Measurements from ENCODE around the gene ZC3H6. TPM values are rescaled to one million over a fixed set of nuclear protein-coding genes. Genes with fewer than 3 reads are reported as not detected.

ZC3H6 gene
- total and polyA plus RNA-seq, 2 of the 13 experiments (the other 11 are each of a cell fraction or from before 2014, with no cell fraction given), result 0.71 to 0.93 TPM

DNA sequence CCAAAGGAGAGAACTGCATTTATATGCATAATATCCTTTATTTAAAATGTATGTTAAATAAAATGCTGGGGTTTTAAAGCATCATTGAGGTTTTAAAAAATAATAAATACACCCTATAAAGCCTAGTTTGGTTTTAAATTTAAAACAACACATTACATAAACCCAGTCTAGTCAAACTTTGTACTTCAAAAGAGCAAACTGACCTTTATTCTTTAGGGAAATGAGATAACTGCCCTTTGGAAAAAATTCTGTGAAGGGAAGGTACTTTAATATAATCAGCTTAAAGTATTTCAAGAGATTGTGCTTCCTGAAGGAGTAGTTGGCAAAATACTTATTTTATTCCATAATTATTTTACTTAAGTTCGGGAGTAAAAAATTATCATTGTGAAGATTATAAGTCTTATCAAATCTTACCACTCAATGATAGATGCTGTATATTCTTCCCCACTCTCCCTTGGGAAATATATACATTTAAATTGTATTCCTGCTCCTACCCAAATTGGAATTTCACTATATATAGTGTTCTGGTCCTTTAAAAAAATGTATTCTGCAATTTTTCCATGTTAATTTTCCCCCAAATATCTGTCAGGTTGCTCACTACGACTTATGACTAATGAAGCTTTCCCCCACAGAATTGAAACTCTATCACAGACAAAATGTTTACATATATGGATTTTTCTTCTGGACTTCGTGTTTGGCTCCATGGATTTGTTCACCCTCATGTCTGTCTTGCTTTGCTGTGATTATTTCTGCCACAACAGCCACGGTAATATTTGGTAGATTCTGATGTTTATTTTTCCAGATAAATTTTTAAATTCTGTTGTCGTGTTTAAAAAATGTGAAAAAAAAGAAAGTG, 42.1 kb downstream of the ZC3H6 start (continued):
- TF ChIP-seq ZBTB7A (CRISPR knock-in tag; IDR thresholded peaks at IDR 0.05) (no peak), YEATS4 (CRISPR knock-in tag; IDR thresholded peaks at IDR 0.05; ENCODE audit: borderline replicate concordance) (peak; percentile 37; the same call in 1 of the 2 replicates), ZKSCAN8 (CRISPR knock-in tag; IDR thresholded peaks at IDR 0.05; ENCODE audit: borderline replicate concordance) (no peak), GATAD1 (CRISPR knock-in tag; IDR thresholded peaks at IDR 0.05) (no peak; the same call in 1 of the 2 replicates), RARG (CRISPR knock-in tag; IDR thresholded peaks at IDR 0.05; ENCODE audit: low read depth) (0 out of 2 replicates have a peak, but pooled peaks have one; percentile 23), ZKSCAN1 (IDR thresholded peaks at IDR 0.05; ENCODE audit: low read length) (no peak), SSRP1 (CRISPR knock-in tag; IDR thresholded peaks at IDR 0.05) (no peak), ZNF839 (CRISPR knock-in tag; IDR thresholded peaks at IDR 0.05; ENCODE audit: borderline replicate concordance) (no peak), CREM (IDR thresholded peaks at IDR 0.05) (peak; percentile 71), CREM (CRISPR knock-in tag; IDR thresholded peaks at IDR 0.05) (no peak), ZNF780A (CRISPR knock-in tag; IDR thresholded peaks at IDR 0.05) (no peak), NAIF1 (CRISPR knock-in tag; IDR thresholded peaks at IDR 0.05; ENCODE audit: borderline replicate concordance) (no peak)
- TF ChIP-seq, protein P1, sequence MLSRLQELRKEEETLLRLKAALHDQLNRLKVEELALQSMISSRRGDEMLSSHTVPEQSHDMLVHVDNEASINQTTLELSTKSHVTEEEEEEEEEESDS (CRISPR knock-in tag; IDR thresholded peaks at IDR 0.05; ENCODE audit: borderline replicate concordance), result no peak
- TF ChIP-seq, protein P2, sequence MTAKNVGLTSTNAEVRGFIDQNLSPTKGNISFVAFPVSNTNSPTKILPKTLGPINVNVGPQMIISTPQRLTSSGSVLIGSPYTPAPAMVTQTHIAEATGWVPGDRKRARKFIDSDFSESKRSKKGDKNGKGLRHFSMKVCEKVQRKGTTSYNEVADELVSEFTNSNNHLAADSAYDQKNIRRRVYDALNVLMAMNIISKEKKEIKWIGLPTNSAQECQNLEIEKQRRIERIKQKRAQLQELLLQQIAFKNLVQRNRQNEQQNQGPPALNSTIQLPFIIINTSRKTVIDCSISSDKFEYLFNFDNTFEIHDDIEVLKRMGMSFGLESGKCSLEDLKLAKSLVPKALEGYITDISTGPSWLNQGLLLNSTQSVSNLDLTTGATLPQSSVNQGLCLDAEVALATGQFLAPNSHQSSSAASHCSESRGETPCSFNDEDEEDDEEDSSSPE (CRISPR knock-in tag; IDR thresholded peaks at IDR 0.05), result no peak
- TF ChIP-seq, protein P3, sequence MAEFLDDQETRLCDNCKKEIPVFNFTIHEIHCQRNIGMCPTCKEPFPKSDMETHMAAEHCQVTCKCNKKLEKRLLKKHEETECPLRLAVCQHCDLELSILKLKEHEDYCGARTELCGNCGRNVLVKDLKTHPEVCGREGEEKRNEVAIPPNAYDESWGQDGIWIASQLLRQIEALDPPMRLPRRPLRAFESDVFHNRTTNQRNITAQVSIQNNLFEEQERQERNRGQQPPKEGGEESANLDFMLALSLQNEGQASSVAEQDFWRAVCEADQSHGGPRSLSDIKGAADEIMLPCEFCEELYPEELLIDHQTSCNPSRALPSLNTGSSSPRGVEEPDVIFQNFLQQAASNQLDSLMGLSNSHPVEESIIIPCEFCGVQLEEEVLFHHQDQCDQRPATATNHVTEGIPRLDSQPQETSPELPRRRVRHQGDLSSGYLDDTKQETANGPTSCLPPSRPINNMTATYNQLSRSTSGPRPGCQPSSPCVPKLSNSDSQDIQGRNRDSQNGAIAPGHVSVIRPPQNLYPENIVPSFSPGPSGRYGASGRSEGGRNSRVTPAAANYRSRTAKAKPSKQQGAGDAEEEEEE (CRISPR knock-in tag; IDR thresholded peaks at IDR 0.05; ENCODE audit: borderline replicate concordance), result no peak
- TF ChIP-seq, protein P4, sequence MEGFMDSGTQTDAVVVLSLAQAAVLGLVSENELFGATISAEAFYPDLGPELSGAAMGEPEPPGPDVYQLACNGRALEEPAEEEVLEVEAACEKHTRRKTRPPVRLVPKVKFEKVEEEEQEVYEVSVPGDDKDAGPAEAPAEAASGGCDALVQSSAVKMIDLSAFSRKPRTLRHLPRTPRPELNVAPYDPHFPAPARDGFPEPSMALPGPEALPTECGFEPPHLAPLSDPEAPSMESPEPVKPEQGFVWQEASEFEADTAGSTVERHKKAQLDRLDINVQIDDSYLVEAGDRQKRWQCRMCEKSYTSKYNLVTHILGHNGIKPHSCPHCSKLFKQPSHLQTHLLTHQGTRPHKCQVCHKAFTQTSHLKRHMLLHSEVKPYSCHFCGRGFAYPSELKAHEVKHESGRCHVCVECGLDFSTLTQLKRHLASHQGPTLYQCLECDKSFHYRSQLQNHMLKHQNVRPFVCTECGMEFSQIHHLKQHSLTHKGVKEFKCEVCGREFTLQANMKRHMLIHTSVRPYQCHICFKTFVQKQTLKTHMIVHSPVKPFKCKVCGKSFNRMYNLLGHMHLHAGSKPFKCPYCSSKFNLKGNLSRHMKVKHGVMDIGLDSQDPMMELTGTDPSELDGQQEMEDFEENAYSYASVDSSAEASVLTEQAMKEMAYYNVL (CRISPR knock-in tag; IDR thresholded peaks at IDR 0.05; ENCODE audit: borderline replicate concordance), result no peak
- TF ChIP-seq, protein P5, sequence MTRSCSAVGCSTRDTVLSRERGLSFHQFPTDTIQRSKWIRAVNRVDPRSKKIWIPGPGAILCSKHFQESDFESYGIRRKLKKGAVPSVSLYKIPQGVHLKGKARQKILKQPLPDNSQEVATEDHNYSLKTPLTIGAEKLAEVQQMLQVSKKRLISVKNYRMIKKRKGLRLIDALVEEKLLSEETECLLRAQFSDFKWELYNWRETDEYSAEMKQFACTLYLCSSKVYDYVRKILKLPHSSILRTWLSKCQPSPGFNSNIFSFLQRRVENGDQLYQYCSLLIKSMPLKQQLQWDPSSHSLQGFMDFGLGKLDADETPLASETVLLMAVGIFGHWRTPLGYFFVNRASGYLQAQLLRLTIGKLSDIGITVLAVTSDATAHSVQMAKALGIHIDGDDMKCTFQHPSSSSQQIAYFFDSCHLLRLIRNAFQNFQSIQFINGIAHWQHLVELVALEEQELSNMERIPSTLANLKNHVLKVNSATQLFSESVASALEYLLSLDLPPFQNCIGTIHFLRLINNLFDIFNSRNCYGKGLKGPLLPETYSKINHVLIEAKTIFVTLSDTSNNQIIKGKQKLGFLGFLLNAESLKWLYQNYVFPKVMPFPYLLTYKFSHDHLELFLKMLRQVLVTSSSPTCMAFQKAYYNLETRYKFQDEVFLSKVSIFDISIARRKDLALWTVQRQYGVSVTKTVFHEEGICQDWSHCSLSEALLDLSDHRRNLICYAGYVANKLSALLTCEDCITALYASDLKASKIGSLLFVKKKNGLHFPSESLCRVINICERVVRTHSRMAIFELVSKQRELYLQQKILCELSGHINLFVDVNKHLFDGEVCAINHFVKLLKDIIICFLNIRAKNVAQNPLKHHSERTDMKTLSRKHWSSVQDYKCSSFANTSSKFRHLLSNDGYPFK (CRISPR knock-in tag; IDR thresholded peaks at IDR 0.05; ENCODE audit: borderline replicate concordance), result no peak
- TF ChIP-seq, protein P6, sequence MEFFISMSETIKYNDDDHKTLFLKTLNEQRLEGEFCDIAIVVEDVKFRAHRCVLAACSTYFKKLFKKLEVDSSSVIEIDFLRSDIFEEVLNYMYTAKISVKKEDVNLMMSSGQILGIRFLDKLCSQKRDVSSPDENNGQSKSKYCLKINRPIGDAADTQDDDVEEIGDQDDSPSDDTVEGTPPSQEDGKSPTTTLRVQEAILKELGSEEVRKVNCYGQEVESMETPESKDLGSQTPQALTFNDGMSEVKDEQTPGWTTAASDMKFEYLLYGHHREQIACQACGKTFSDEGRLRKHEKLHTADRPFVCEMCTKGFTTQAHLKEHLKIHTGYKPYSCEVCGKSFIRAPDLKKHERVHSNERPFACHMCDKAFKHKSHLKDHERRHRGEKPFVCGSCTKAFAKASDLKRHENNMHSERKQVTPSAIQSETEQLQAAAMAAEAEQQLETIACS (CRISPR knock-in tag; IDR thresholded peaks at IDR 0.05), result no peak
